Endodermal cell (in vitro differentiated cells): ENCODE results near the gene CCDC9B. TPM values are rescaled to one million over a fixed set of nuclear protein-coding genes. Genes with fewer than 3 reads are reported as not detected.

Experiments used
- DNase-seq: peaks from one replicate; pipeline ENCODE4 v3.0.0-alpha.2; 2017
- H3K27ac ChIP-seq: 2 replicates; pipeline ENCODE4 v1.5.1; 2013; ENCODE audit warnings: mild to moderate bottlenecking, low read depth, low read length, moderate library complexity
- H3K27me3 ChIP-seq: 2 replicates; pipeline ENCODE4 v1.6.1; 2013; ENCODE audit warnings: mild to moderate bottlenecking, low read length, moderate library complexity; ENCODE audit not compliant: insufficient read depth, control insufficient read depth, poor library complexity, severe bottlenecking
- H3K36me3 ChIP-seq: 2 replicates; pipeline ENCODE4 v1.7.0; 2013; ENCODE audit warnings: mild to moderate bottlenecking, low read length, moderate library complexity; ENCODE audit not compliant: control insufficient read depth, insufficient read depth
- H3K4me1 ChIP-seq: one replicate; pipeline ENCODE4 v1.7.0; 2013; ENCODE audit warnings: low read length; ENCODE audit not compliant: control insufficient read depth, insufficient read depth
- H3K4me3 ChIP-seq: 2 replicates; pipeline ENCODE4 v1.5.1; 2013; ENCODE audit warnings: mild to moderate bottlenecking, low read length, moderate library complexity
- H3K9ac ChIP-seq: 2 replicates; pipeline ENCODE4 v1.6.1; 2013; ENCODE audit warnings: mild to moderate bottlenecking, low read length, moderate library complexity; ENCODE audit not compliant: poor library complexity, severe bottlenecking; ENCODE audit errors: extremely low read depth
- H3K9me3 ChIP-seq: 2 replicates; pipeline ENCODE4 v1.6.1; 2013; ENCODE audit warnings: mild to moderate bottlenecking, low read length, moderate library complexity; ENCODE audit not compliant: control insufficient read depth
- H3K27ac Mint-ChIP-seq: 2 replicates; pipeline ENCODE4 v1.8.0; 2020; ENCODE audit warnings: mixed read lengths
- H3K27me3 Mint-ChIP-seq: 2 replicates; pipeline ENCODE4 v1.8.0; 2021; ENCODE audit warnings: mild to moderate bottlenecking, mixed read lengths; ENCODE audit not compliant: insufficient read depth
- H3K36me3 Mint-ChIP-seq: 2 replicates; pipeline ENCODE4 v1.8.0; 2020; ENCODE audit warnings: low read depth, mixed read lengths
- H3K4me1 Mint-ChIP-seq: 2 replicates; pipeline ENCODE4 v1.8.0; 2020; ENCODE audit warnings: mixed read lengths
- H3K4me3 Mint-ChIP-seq: 2 replicates; pipeline ENCODE4 v1.8.0; 2020; ENCODE audit warnings: mild to moderate bottlenecking, moderate library complexity, mixed read lengths
- H3K9me3 Mint-ChIP-seq: 2 replicates; pipeline ENCODE4 v1.8.0; 2020; ENCODE audit warnings: mild to moderate bottlenecking, mixed read lengths
- WGBS, 2 experiments: methylation state at CpG; one replicate each; pipeline versions ENCODE4 v1.1.5 to v1.1.7; 2013; ENCODE audit warnings: missing lambda C conversion rate in 2 of 2, mixed read lengths in 1 of 2; ENCODE audit not compliant: insufficient coverage in 1 of 2, insufficient read length in 1 of 2; 5-methylcytosine and 5-hydroxymethylcytosine counted together
- total RNA-seq, 2 donors: library from RNA; stranded (reverse); fragmentation: NEBNext Ultra II Directional in 1 of 2; extraction: Animal tissue kit (Norgen Biotek cat#: 25700) in 1 of 2; gene quantifications; 2 replicates in 1 of 2; 3 replicates in 1 of 2; pipeline ENCODE4 v1.2.1, GENCODE V29; 2021
- TF ChIP-seq, protein P1 (sequence below): fragments of 200-600 bp; sonication (generic); conservative IDR thresholded peaks from 2 replicates; pipeline ENCODE4 v1.5.0; 2021; ENCODE audit warnings: antibody characterized with exemption, mild to moderate bottlenecking

CCDC9B gene
- total RNA-seq, 2 donors from 2014 or later, result 0.15 to 0.42 TPM

DNA sequence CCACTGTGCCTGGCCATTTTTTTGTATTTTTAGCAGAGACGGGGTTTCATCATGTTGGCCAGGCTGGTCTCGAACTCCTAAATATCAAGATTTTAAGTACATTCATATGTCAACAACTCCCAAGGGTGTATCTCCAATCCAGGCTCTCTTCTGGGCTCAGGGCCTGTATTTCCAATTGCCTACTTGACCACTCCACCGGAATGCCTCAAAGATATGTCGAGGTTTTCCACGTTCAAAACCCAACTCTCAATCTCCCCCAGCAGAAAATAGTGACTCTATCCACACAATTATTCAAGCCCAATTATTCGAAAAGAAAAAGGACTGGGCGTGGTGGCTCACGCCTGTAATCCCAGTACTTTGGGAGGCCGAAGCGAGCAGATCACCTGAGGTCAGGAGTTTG lies 39.9 kb upstream of the CCDC9B start:
- Mint-ChIP-seq H3K4me3 (no peak overlapping the region), H3K4me1 (peaks cover 16% of the 10 kb centered on the region), H3K27me3 (no peaks in the 10 kb centered on the region), H3K36me3 (peaks cover 12% of the 10 kb centered on the region), H3K27ac (no peak overlapping the region), H3K9me3 (no peaks in the 10 kb centered on the region)
- WGBS, 2 experiments, result 91 to 92% methylated on average over 8 to 10 of the region's 10 CpGs
- H3K27ac ChIP-seq, result no peak overlapping the region
- H3K9ac ChIP-seq, result no peak overlapping the region
- no peaks in the 10 kb centered on the region for H3K9me3 ChIP-seq
- no peak overlapping the region for H3K4me3 ChIP-seq
- H3K27me3 ChIP-seq, result no peaks in the 10 kb centered on the region
- no peaks in the 10 kb centered on the region for H3K4me1 ChIP-seq
- peaks cover 4% of the 10 kb centered on the region for H3K36me3 ChIP-seq
- TF ChIP-seq, protein P1, sequence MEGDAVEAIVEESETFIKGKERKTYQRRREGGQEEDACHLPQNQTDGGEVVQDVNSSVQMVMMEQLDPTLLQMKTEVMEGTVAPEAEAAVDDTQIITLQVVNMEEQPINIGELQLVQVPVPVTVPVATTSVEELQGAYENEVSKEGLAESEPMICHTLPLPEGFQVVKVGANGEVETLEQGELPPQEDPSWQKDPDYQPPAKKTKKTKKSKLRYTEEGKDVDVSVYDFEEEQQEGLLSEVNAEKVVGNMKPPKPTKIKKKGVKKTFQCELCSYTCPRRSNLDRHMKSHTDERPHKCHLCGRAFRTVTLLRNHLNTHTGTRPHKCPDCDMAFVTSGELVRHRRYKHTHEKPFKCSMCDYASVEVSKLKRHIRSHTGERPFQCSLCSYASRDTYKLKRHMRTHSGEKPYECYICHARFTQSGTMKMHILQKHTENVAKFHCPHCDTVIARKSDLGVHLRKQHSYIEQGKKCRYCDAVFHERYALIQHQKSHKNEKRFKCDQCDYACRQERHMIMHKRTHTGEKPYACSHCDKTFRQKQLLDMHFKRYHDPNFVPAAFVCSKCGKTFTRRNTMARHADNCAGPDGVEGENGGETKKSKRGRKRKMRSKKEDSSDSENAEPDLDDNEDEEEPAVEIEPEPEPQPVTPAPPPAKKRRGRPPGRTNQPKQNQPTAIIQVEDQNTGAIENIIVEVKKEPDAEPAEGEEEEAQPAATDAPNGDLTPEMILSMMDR, result no peak
- no peak for DNase-seq

DNA sequence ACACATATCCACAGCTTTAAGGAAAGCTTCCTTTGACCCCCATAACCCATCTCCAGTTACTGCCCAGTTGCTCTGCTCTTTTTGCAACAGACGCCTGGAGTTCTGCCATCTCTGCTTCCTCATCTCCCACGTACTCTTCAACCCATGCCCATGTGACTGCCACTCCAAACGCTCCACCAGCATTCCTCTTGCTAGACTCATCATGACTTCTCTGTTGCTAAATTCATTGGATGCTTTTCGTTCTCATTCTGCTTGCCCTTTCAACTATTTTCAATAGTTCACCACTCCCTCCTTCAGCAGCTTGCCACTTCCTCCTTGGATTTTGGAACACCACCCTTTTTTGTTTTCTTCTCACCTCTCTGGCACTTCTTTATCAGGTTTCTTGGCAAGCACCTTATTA lies 39.1 kb upstream of the CCDC9B start:
- Mint-ChIP-seq H3K4me3 (no peak overlapping the region), H3K4me1 (peaks cover 12% of the 10 kb centered on the region), H3K27me3 (no peaks in the 10 kb centered on the region), H3K36me3 (peaks cover 5% of the 10 kb centered on the region), H3K9me3 (no peaks in the 10 kb centered on the region), H3K27ac (no peak overlapping the region)
- Histone ChIP-seq H3K27ac (no peak overlapping the region), H3K36me3 (no peaks in the 10 kb centered on the region), H3K9me3 (no peaks in the 10 kb centered on the region), H3K27me3 (no peaks in the 10 kb centered on the region), H3K9ac (no peak overlapping the region), H3K4me1 (no peaks in the 10 kb centered on the region), H3K4me3 (no peak overlapping the region)
- DNase-seq, result no peak
- TF ChIP-seq, protein P1, result no peak
- 70 to 73% methylated on average over 4 of the region's 4 CpGs for WGBS, 2 experiments

DNA sequence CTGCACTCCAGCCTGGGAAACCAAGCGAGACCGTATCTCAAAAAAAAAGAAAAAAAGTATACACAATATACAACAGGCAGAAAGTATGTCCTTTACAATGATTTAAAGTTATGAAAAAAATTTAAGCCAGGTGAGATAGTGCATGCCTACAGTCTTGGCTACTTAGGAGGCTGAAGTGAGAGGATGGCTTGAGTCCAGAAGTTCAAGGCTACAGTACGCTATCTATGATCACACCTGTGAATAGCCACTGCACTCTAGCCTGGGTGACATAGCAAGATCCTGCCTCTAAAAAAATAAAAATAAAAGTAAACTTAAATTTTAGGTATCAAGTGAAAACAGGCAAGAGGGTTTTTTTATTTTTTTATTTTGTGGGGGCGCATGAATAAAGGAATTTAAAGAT lies 38.6 kb upstream of the CCDC9B start:
- WGBS, 2 experiments, result 100% methylated on average over 1 to 4 of the region's 4 CpGs
- TF ChIP-seq, protein P1, result no peak
- Mint-ChIP-seq H3K36me3 (peaks cover 2% of the 10 kb centered on the region), H3K4me3 (no peak overlapping the region), H3K9me3 (no peaks in the 10 kb centered on the region), H3K27me3 (no peaks in the 10 kb centered on the region), H3K27ac (no peak overlapping the region), H3K4me1 (peaks cover 9% of the 10 kb centered on the region)
- no peak overlapping the region for H3K27ac ChIP-seq
- no peaks in the 10 kb centered on the region for H3K4me1 ChIP-seq
- H3K4me3 ChIP-seq, result no peak overlapping the region
- no peaks in the 10 kb centered on the region for H3K27me3 ChIP-seq
- no peak for DNase-seq
- no peak overlapping the region for H3K9ac ChIP-seq
- H3K36me3 ChIP-seq, result no peaks in the 10 kb centered on the region
- no peaks in the 10 kb centered on the region for H3K9me3 ChIP-seq
